ENCODE measurements around the gene MACROD2.

MACROD2 gene

GRCh38 chr20:14406495-14406894 lies 411.2 kb downstream of the MACROD2 start:
- no peak for DNase-seq (ENCODE audit: low read depth, low spot score)

DNA sequence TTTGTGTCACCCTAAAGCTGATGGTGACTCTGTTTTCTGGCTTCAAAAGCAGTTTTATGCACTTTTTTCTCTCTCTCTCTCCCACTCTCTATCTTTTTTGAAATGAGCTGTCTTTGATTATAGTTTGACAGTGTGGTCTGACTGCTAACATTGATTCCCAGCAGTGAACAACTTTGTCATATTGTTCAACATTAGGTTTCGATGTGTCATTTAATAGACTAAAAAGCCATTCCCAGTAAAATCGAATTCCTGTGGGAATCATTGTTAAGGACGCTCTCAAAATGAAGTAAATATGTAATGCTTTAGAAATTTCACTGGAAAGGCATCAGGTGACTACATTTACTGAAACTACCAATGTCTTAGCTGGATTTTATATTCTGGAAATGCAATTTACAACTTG lies 412.0 kb downstream of the MACROD2 start:
- no peak for DNase-seq (ENCODE audit: low read depth, low spot score)

DNA sequence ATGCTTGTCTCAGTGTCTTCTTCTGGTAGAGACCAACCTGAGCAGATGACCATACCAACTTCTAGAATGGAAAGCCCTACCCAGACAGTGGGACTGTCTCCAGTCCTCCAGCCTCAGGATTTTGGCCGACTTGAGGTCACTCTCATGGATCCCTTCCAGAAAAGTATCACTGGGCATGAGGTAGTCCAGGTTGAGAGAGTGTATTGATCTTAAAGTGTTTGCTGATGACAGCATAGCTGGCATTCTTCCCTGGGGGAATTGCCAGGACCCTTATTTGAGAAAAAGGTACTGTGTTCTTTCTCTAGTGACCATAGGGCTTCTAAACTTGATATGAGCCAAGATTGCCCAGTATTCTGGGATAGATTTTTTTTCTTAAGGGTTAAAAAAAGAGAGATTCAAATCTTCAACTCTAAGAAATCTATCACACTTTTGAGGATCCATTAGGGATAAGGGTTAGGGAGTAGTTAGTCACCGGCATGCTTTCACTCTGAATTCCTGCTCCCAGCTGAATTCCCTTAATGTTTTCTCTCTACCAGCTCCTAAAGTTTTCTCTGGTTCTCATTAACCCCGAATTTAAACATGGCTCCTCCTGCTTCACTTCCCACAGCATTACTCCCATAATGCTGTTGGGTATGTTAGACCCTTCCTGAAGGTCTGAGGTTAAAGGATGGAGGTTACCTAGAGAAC lies 415.7 kb downstream of the MACROD2 start:
- no peak for DNase-seq (ENCODE audit: low read depth, low spot score)

- DNase-seq (ENCODE audit: low read depth, low spot score) = no peak
Measured at GRCh38 chr20:14412065-14412681, 416.9 kb downstream of the MACROD2 start.

DNA sequence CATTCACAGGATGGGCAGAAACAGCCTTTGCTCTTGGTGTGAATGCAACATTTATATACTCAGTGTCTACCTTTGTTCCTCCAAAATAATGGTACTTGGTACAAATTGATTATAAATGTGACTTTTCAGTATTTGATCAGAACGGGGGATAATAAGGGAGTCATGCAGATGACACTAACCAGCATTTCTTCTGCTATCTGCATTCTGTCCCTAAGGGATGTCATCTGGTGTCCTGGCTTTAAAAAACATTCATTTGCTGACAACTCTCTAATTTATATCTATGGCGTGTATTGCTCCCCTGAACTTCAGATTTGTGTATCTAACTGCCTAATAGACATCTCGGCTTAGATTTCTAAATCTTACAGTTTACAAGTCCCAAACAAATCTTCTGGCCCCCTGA lies 418.5 kb downstream of the MACROD2 start:
- DNase-seq (ENCODE audit: low read depth, low spot score) = no peak

GRCh38 chr20:14414560-14414959 lies 419.2 kb downstream of the MACROD2 start:
- DNase-seq (ENCODE audit: low read depth, low spot score) = no peak

- no peak for DNase-seq (ENCODE audit: low read depth, low spot score)
Measured at GRCh38 chr20:14415467-14415866, 420.2 kb downstream of the MACROD2 start.

- no peak for DNase-seq (ENCODE audit: low read depth, low spot score)
Measured at GRCh38 chr20:14418376-14418775, 423.1 kb downstream of the MACROD2 start.

GRCh38 chr20:14422892-14423291 lies 427.6 kb downstream of the MACROD2 start:
- DNase-seq (ENCODE audit: low read depth, low spot score) = no peak

- no peak for DNase-seq (ENCODE audit: low read depth, low spot score)
Measured at GRCh38 chr20:14431568-14431967, 436.3 kb downstream of the MACROD2 start.

DNA sequence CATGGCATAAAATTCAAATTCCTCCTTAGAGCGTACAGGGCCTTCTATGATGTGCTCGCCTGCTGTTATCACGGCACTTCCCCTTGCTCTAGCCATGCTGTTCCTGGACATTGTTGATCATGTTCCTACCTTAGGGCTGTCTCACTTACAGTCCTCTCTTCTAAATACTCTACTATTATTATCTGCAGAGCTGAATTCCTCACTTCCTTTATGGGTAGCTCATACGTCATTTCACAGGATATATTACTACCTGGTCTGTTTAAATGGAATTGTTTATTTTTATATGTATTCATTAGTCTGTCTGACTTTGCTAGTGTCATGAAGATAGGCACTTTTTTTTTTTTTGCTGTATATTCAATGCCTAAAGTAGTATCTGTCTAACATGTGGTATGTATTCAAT lies 436.8 kb downstream of the MACROD2 start:
- DNase-seq (ENCODE audit: low read depth, low spot score) = no peak

DNA sequence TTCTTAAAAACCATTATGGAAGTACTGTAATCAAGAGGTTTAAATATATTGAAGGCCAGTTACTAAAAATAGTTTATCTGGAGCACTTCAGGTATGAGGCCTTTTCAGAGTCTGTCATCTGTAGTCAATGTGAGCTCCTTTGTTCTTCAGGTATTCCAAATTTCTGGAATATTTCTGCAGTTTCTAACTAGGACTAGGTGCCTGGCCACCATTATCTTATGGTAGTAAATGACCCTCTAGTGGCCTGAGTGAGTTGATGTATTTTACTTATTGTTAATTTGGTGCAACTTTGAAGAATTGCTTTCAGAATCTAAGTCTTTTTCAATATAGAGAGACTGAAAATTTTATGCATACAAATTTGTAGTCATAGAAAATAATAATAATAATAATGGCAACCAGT lies 437.3 kb downstream of the MACROD2 start:
- no peak for DNase-seq (ENCODE audit: low read depth, low spot score)

GRCh38 chr20:14434384-14435136 lies 439.2 kb downstream of the MACROD2 start:
- DNase-seq (ENCODE audit: low read depth, low spot score) = no peak

DNA sequence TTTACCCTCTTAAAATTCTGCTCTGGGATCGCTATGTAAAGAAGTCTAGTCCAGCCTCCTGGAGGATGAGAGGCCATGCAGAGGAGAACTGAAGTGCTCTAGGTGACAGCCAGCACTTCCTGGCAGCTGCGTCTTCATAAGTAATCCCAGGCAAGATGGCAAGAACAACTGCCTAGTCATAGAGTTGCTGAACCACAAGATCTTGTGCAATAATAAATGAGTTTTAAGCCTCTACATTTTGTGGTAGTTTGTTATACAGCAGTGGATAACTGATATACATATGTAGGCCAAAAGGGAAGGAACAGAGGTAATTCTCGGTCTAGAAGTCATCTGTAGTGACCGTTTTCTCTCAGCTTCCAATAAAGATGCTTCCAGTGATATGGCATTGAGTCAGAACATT lies 445.9 kb downstream of the MACROD2 start:
- no peak for DNase-seq (ENCODE audit: low read depth, low spot score)

DNA sequence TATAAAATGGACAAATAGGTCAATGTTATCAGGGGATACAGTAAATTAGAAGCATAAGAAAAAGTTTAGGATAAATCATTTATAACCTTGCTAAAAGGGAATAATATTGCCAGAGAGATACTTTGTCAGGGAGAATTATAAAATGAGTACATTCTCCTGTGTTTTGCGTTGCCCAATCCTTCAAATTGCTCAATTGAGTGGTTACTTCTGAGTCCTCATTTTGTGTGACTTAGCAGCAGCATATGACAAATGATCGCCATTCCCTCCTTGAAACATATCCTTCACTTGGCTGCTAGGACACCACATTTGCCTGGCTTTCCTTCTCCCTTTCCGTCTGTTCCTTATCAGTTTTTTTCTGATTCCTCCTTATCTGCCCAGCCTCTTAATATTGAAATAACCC lies 448.8 kb downstream of the MACROD2 start:
- DNase-seq (ENCODE audit: low read depth, low spot score) = no peak

DNA sequence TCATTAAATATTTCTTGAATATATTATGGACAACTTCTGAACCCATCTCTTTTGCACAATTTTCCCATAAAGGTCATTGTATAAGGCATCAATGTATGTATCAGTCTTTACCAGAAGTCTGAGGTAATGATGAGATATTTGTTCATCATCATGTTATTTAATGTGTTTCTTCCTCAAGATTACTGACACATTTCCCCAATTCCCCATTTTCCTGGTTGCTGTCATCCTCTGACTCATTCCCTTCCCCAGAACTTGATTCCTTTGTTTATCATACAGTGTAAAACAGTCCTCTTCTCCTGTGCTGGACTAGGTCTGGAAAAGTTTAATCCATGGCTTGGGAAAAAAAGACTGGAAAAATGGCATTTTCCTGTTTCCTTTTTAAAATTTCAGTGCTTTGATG lies 450.0 kb downstream of the MACROD2 start:
- no peak for DNase-seq (ENCODE audit: low read depth, low spot score)

- DNase-seq (ENCODE audit: low read depth, low spot score) = no peak
Measured at GRCh38 chr20:14445902-14446301, 450.6 kb downstream of the MACROD2 start.

DNA sequence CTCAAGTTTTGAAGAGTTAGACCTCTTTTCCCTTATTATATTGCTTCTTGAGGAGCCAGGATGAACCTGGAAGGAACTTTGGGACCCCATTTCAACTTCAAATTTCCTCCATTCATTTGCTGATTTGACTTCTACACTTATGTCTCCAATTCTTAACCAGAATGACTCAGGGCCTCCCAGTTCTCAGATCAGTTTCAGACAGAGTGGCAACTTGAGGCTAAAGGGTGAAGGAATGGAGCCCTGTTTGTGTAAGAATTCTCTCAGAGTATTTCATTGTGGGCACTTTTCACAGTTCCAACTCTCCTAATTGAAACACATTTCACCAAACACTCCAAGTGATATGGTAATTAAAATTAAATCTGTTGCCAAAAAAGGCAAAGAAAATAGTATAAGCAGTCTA lies 451.1 kb downstream of the MACROD2 start:
- DNase-seq (ENCODE audit: low read depth, low spot score) = no peak

DNA sequence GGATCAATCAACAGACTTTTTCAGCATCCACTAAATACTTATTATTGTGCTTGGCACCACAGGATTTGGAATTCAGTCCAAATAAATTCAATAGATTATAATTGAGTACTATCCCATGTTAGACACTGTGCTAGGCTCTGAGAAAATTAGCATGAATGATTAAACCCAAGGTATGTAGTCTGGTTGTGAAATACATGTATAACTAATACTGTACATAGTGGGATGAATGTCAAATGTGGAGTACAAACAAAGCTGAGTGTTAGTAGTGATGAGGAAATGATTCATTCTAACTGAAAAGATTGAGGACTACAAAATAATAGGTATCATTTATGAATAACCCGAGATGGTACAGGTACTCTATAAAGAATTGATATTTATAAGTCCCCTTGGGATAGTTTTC lies 454.0 kb downstream of the MACROD2 start:
- DNase-seq (ENCODE audit: low read depth, low spot score) = no peak

DNA sequence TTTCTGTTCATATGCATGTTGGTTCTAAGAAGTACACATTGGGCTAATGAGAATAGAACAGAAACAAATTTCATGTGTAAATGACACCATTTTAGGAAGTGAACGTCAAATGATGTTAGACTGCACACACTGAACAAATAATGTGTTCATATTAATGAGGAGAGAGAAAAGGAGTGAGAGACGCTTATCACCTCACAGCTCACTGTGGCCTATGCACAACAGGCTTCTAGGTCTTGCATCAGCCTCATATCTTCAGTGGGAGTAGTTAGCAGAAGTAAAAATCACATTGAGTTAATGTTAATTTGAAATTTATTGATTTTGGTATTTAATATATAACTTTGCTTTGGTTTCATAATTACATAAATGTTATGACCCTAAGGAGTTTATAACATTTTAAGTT lies 454.9 kb downstream of the MACROD2 start:
- no peak for DNase-seq (ENCODE audit: low read depth, low spot score)

DNA sequence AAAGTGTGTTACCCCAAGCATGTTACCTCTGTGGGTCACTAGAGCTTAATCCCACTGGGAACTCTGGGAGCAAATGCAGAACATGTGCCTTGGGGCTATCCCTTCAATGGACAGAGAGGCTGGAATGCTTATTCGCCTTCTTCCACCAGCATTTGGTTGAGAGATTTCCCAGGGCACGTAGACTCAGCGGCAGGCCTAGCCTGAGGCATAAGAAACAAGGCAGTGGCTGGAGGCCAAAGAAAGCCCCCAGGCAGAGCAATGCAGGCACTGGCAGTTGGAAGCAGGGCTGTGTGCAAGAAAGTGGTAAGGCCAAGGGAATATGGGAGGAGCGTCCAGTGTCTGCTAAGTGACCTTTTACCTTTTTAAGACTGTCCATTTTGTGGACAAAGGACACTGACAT lies 456.1 kb downstream of the MACROD2 start:
- no peak for DNase-seq (ENCODE audit: low read depth, low spot score)

GRCh38 chr20:14453259-14453658 lies 457.9 kb downstream of the MACROD2 start:
- DNase-seq (ENCODE audit: low read depth, low spot score) = no peak

DNA sequence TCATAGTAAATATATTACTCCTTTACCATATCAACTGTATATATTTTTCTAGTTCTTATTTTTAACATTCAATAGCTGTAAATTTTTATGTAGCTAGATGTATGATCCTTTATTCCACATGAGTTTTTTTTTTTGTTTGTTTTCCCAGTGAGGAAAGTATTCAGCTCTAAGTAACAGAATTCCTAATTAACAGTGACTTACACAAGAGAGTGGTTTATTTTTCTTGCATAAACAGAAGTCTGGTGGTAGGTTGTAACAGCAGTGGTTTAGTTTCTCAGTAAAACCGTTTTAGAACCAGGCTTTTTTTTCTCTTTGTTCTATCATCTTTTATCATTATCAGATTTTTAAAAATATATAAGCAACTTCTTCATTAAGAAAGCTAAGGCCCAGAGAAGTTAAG lies 459.0 kb downstream of the MACROD2 start:
- no peak for DNase-seq (ENCODE audit: low read depth, low spot score)
